ENCODE data around the gene FBXO44.
A peak's percentile ranks its signal among the peaks of the same experiment; 100 is the strongest.
"Not testable (repeated sequence)": the region's sequence is repeated elsewhere in the genome, so short reads cannot be mapped to it uniquely, and the experiment has no call there.

FBXO44 gene
- long read RNA-seq, partial matches to known transcripts: 1 of 2 reads
- long read RNA-seq, other reads (novel, unspliced or antisense): 1 of 2 reads

- Histone ChIP-seq H3K27ac (replicated peaks) (no peak within 1 kb of the TSS), H3K4me3 (replicated peaks; ENCODE audit: insufficient read depth, low read length) (peak within 1 kb of the TSS; percentile 45), H3K27me3 (ENCODE audit: insufficient read depth, poor library complexity, severe bottlenecking) (no peaks in the 10 kb centered on the region)
- no peak for DNase-seq (ENCODE audit: low read depth in 1 of 2, low spot score in 1 of 2)
- TF ChIP-seq POLR2AphosphoS5 (IDR thresholded peaks at IDR 0.05; ENCODE audit: low read depth): no peak
- TF ChIP-seq CTCF (IDR thresholded peaks at IDR 0.05; ENCODE audit: insufficient read depth, low read length): no peak
- no peak for TF ChIP-seq REST (IDR thresholded peaks at IDR 0.05; ENCODE audit: insufficient replicate concordance, low read depth)
- TF ChIP-seq SPI1 (IDR thresholded peaks at IDR 0.05; ENCODE audit: borderline replicate concordance, low read depth): no peak
- TF ChIP-seq GABPA (IDR thresholded peaks at IDR 0.05; ENCODE audit: low read depth): no peak
These were observed at the start of gene FBXO44, which contains the start of gene FBXO2 for GRCh38 chr1:11654137-11654938. Gene FBXO44 (plus strand): TSS chr1:11654877. CDS start chr1:11655836, 959 bp downstream. Gene FBXO2 (minus strand): TSS chr1:11654429. CDS start chr1:11654340, 89 bp downstream.

- TF ChIP-seq CTCF (IDR thresholded peaks at IDR 0.05; ENCODE audit: insufficient read depth, low read length) (no peak), SPI1 (IDR thresholded peaks at IDR 0.05; ENCODE audit: borderline replicate concordance, low read depth) (no peak), POLR2AphosphoS5 (IDR thresholded peaks at IDR 0.05; ENCODE audit: low read depth) (no peak), GABPA (IDR thresholded peaks at IDR 0.05; ENCODE audit: low read depth) (no peak), REST (IDR thresholded peaks at IDR 0.05; ENCODE audit: insufficient replicate concordance, low read depth) (no peak)
- DNase-seq (ENCODE audit: low read depth in 1 of 2, low spot score in 1 of 2): no peak
- Histone ChIP-seq H3K27me3 (ENCODE audit: insufficient read depth, poor library complexity, severe bottlenecking) (no peaks in the 10 kb centered on the region), H3K4me3 (replicated peaks; ENCODE audit: insufficient read depth, low read length) (no peak overlapping the region), H3K27ac (replicated peaks) (no peak overlapping the region)
These were observed 47.9 kb upstream of the FBXO44 start for GRCh38 chr1:11606775-11607174.

- DNase-seq (ENCODE audit: low read depth in 1 of 2, low spot score in 1 of 2); H3K27ac ChIP-seq (replicated peaks); H3K4me3 ChIP-seq (replicated peaks; ENCODE audit: insufficient read depth, low read length); H3K27me3 ChIP-seq (ENCODE audit: insufficient read depth, poor library complexity, severe bottlenecking): not testable (repeated sequence)
These were observed 46.0 kb upstream of the FBXO44 start for GRCh38 chr1:11608596-11609130.

GRCh38 chr1:11609378-11609777 is 45.3 kb upstream of the FBXO44 start:
- not testable (repeated sequence) for DNase-seq (ENCODE audit: low read depth in 1 of 2, low spot score in 1 of 2); H3K27me3 ChIP-seq (ENCODE audit: insufficient read depth, poor library complexity, severe bottlenecking); H3K4me3 ChIP-seq (replicated peaks; ENCODE audit: insufficient read depth, low read length); H3K27ac ChIP-seq (replicated peaks)

Measured in HL-60 (cell line).